Natural killer cell (primary cell): ENCODE results near the gene ZNF529. TPM values are rescaled to one million over a fixed set of nuclear protein-coding genes. Genes with fewer than 3 reads are reported as not detected.
A peak's percentile ranks its signal among the peaks of the same experiment; 100 is the strongest.
"Not testable (repeated sequence)": the region's sequence is repeated elsewhere in the genome, so short reads cannot be mapped to it uniquely, and the experiment has no call there.

Experiments used
- ATAC-seq, 3 donors: fragments of 150-1000 bp in 2 of 3; fragments of 200-7000 bp in 1 of 3; cut with Tn5 transposase; 1 replicate in 1 of 3; 2 replicates in 2 of 3; pipeline ENCODE4 v1.10.0; 2021; ENCODE audit warnings: mild to moderate bottlenecking in 2 of 3, moderate library complexity in 2 of 3
- DNase-seq, 2 donors: peaks; one replicate each; pipeline versions ENCODE4 v3.0.0 to v3.0.0-alpha.2; 2013 to 2021; ENCODE audit warnings: mixed read lengths in 1 of 2
- H3K27ac ChIP-seq: one replicate; pipeline ENCODE4 v1.5.1; 2013; ENCODE audit warnings: mild to moderate bottlenecking, low read length
- H3K27me3 ChIP-seq: one replicate; pipeline ENCODE4 v1.6.1; 2013; ENCODE audit warnings: low read length; ENCODE audit not compliant: control insufficient read depth, insufficient read depth
- H3K36me3 ChIP-seq: one replicate; pipeline ENCODE4 v1.6.1; 2013; ENCODE audit warnings: low read length; ENCODE audit not compliant: control insufficient read depth, insufficient read depth
- H3K4me1 ChIP-seq: one replicate; pipeline ENCODE4 v1.6.1; 2013; ENCODE audit warnings: low read length; ENCODE audit not compliant: control insufficient read depth, insufficient read depth
- H3K4me3 ChIP-seq: one replicate; pipeline ENCODE4 v1.5.1; 2013; ENCODE audit warnings: low read length
- H3K9me3 ChIP-seq: one replicate; pipeline ENCODE4 v1.6.1; 2013; ENCODE audit warnings: low read length; ENCODE audit not compliant: control insufficient read depth, insufficient read depth
- H3K27ac Mint-ChIP-seq, 2 donors: one replicate each; pipeline ENCODE4 v1.8.0; 2022; ENCODE audit warnings: mild to moderate bottlenecking in 2 of 2, mixed read lengths in 2 of 2, moderate library complexity in 1 of 2
- H3K27me3 Mint-ChIP-seq, 2 donors: one replicate each; pipeline ENCODE4 v1.8.0; 2022; ENCODE audit warnings: low read depth in 2 of 2, mixed read lengths in 2 of 2
- H3K36me3 Mint-ChIP-seq: one replicate; pipeline ENCODE4 v1.8.0; 2022; ENCODE audit warnings: mixed read lengths
- H3K4me1 Mint-ChIP-seq, 2 donors: one replicate each; pipeline ENCODE4 v1.8.0; 2022; ENCODE audit warnings: mixed read lengths in 2 of 2
- H3K4me3 Mint-ChIP-seq: one replicate; pipeline ENCODE4 v1.8.0; 2022; ENCODE audit warnings: mild to moderate bottlenecking, moderate library complexity, mixed read lengths
- H3K9me3 Mint-ChIP-seq, 2 donors: one replicate each; pipeline ENCODE4 v1.8.0; 2022; ENCODE audit warnings: mixed read lengths in 2 of 2
- WGBS: methylation state at CpG from one replicate; pipeline ENCODE4 v1.1.7; 2013; ENCODE audit warnings: missing lambda C conversion rate; ENCODE audit not compliant: insufficient coverage; 5-methylcytosine and 5-hydroxymethylcytosine counted together
- intact Hi-C: fragments of 100-400 bp; cut with micrococcal nuclease; formaldehyde crosslinking; loops from one replicate; pipeline ENCODE4 v1.14.2; 2022
- total RNA-seq, 4 donors: library from RNA; stranded (reverse); fragments of 120-200 nt in 1 of 4; gene quantifications; one replicate each; pipeline versions ENCODE4 v1.2.3 to v1.2.4, GENCODE V29; 2013 to 2022
- TF ChIP-seq, protein P1 (sequence below): fragments of 200-600 bp; IDR thresholded peaks from one replicate; pipeline ENCODE4 v1.8.0; 2022; ENCODE audit warnings: antibody characterized with exemption

The ZNF529 gene
- total RNA-seq, 3 donors from 2014 or later (not counting 1 experiment from before 2014, with no cell fraction given), result 23.5 to 36.4 (median 29.2) TPM

DNA sequence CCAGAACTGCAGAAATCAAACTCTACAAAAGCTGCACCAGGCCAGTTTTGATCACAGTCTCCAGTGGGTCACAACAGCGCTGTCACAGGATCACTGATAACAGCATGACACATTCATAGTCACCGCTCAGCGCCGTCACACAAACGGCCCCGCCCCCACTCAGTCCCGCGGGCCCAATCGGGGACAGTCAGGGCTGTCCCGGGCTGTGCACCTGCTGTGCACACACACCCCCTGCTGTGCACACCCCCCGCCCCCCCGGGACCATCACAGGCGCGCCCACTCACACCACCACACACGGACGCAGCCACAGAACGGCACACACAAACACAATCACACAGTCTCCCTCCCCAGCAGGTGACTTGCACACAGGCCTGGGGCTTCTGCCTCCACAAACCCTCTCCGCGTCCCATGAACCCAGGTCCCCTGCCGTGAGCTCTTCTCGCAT is 31.6 kb upstream of the ZNF529 start:
- under 1% methylated on average over 21 of the region's 21 CpGs for WGBS
- Histone ChIP-seq H3K36me3 (no peaks in the 10 kb centered on the region), H3K9me3 (no peaks in the 10 kb centered on the region), H3K4me1 (peaks cover 20% of the 10 kb centered on the region), H3K27ac (peak overlapping the region; percentile 90), H3K4me3 (peak overlapping the region; percentile 78), H3K27me3 (no peaks in the 10 kb centered on the region)
- peak overlapping the region; percentile 81 for H3K4me3 Mint-ChIP-seq
- peak overlapping the region; percentile 80 to 89 for H3K27ac Mint-ChIP-seq
- H3K9me3 Mint-ChIP-seq, result peaks cover 0 to 4% of the 10 kb centered on the region in 2 donors
- H3K4me1 Mint-ChIP-seq, result peaks cover 20 to 28% of the 10 kb centered on the region in 2 donors
- DNase-seq, result peak; percentile 77 to 89
- intact Hi-C loops, result loop anchor here (1.0 to 5.0 kb wide), 7 partner anchors 31 to 863 kb away; partner anchors contain the start of genes ZNF146, ZNF260, ZNF461 and ZNF529
- TF ChIP-seq, protein P1, sequence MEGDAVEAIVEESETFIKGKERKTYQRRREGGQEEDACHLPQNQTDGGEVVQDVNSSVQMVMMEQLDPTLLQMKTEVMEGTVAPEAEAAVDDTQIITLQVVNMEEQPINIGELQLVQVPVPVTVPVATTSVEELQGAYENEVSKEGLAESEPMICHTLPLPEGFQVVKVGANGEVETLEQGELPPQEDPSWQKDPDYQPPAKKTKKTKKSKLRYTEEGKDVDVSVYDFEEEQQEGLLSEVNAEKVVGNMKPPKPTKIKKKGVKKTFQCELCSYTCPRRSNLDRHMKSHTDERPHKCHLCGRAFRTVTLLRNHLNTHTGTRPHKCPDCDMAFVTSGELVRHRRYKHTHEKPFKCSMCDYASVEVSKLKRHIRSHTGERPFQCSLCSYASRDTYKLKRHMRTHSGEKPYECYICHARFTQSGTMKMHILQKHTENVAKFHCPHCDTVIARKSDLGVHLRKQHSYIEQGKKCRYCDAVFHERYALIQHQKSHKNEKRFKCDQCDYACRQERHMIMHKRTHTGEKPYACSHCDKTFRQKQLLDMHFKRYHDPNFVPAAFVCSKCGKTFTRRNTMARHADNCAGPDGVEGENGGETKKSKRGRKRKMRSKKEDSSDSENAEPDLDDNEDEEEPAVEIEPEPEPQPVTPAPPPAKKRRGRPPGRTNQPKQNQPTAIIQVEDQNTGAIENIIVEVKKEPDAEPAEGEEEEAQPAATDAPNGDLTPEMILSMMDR, result no peak
- H3K36me3 Mint-ChIP-seq, result no peaks in the 10 kb centered on the region
- no peaks in the 10 kb centered on the region for H3K27me3 Mint-ChIP-seq
- peak; percentile 65 to 85 (median 71) for ATAC-seq

DNA sequence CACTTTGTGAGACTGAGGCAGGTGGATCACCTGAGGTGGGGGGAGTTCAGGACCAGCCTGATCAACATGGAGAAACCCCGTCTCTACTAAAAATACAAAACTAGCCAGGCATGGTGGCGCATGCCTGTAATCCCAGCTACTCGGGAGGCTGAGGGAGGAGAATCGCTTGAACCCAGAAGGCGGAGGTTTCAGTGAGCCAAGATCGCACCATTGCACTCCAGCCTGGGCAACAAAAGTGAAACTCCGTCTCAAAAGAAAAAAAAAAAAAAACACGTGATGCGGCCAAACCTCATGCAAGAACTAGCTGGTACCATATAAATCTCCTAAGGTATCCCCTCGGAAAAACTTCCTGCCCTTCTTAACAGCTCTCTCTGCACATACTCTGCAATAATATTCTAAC is 29.6 kb upstream of the ZNF529 start:
- not testable (repeated sequence) for H3K4me3 Mint-ChIP-seq, H3K36me3 Mint-ChIP-seq

DNA sequence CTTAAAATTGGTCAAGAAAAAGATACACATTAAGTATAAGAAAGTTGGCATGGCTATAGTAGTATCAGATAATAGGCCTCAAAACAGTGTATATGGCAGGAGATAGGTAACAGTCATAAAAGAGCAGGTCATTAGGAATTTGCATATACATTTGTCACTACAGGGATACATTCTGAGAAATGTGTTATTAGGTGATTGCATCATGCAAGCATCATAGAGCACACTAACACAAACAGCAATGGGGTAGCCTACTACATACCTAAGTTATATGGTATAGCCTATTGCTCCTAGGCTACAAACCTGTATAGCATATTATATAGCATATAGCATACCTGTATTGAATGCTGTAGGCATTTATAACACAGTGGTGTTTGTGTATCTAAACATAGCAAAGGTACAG is 6.2 kb upstream of the ZNF529 start:
- TF ChIP-seq, protein P1, result no peak
- intact Hi-C loops, result no loop called here

More for the DNA sequence above, 29.6 kb upstream of the ZNF529 start:
- H3K36me3 ChIP-seq, H3K27ac ChIP-seq, H3K27me3 Mint-ChIP-seq, DNase-seq, intact Hi-C loops, H3K9me3 Mint-ChIP-seq, H3K4me3 ChIP-seq, ATAC-seq, H3K9me3 ChIP-seq, H3K27me3 ChIP-seq: not testable (repeated sequence)
- peaks cover 20% of the 10 kb centered on the region for H3K4me1 ChIP-seq
- peaks cover 20 to 28% of the 10 kb centered on the region in 2 donors for H3K4me1 Mint-ChIP-seq
- WGBS, result 97% methylated on average over 9 of the region's 10 CpGs
- H3K27ac Mint-ChIP-seq, result peak overlapping the region in 1 of 2 donors; percentile 89

DNA sequence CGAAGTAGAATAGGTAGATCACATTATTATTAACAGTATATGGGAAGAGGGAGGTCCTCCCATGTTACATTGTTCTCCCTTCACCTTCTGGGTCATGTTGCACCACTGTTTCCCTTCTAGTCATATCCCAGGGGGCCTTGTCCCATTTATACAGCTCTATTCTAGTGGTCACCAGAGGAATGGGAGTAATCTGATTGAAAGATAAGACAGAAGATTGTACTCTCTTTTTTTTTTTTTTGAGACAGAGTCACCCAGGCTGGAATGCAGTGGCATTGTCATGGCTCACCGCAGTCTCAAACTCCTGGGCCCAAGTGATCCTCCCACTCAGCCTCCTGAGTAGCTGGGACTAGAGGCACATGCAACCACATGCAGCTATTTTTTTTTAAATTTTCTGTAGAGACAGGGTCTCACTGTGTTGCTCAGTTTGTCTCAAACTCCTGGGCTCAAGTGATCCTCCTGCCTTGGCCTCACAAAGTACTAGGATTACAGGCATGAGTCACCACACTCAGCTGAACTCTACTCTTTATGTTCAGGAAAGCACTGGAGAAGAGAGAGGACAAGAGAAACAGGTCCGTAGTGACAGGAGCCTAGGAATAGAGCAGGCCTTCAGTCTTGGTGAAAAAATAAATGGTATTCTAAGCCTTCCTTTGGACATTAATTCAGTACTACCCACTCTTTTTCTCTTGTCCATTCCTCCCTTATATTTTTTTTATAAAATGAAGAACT is 4.3 kb upstream of the ZNF529 start:
- ATAC-seq, result no peak
- intact Hi-C loops, result no loop called here
- Histone ChIP-seq H3K36me3 (peaks cover 20% of the 10 kb centered on the region), H3K27ac (no peak overlapping the region), H3K4me3 (no peak overlapping the region), H3K9me3 (peaks cover 3% of the 10 kb centered on the region), H3K4me1 (peaks cover 12% of the 10 kb centered on the region), H3K27me3 (no peaks in the 10 kb centered on the region)
- Mint-ChIP-seq H3K36me3 (peaks cover 24% of the 10 kb centered on the region), H3K27me3 (no peaks in the 10 kb centered on the region), H3K4me3 (no peak overlapping the region), H3K9me3 (peaks cover 0 to 6% of the 10 kb centered on the region in 2 donors), H3K4me1 (peaks cover 27% of the 10 kb centered on the region in 2 donors), H3K27ac (no peak overlapping the region)
- WGBS, result 87% methylated on average over 2 of the region's 3 CpGs
- TF ChIP-seq, protein P1, result no peak
- DNase-seq, result no peak

More for the DNA sequence above, 6.2 kb upstream of the ZNF529 start:
- no peak overlapping the region for H3K4me3 Mint-ChIP-seq
- no peak for DNase-seq
- Histone ChIP-seq H3K4me1 (peaks cover 2% of the 10 kb centered on the region), H3K27ac (no peak overlapping the region), H3K36me3 (peaks cover 22% of the 10 kb centered on the region), H3K4me3 (no peak overlapping the region), H3K27me3 (no peaks in the 10 kb centered on the region), H3K9me3 (peaks cover 6% of the 10 kb centered on the region)
- peaks cover 8 to 9% of the 10 kb centered on the region in 2 donors for H3K4me1 Mint-ChIP-seq
- no peak for ATAC-seq
- H3K27ac Mint-ChIP-seq, result no peak overlapping the region
- no peaks in the 10 kb centered on the region for H3K27me3 Mint-ChIP-seq
- H3K36me3 Mint-ChIP-seq, result peaks cover 24% of the 10 kb centered on the region
- peaks cover 2 to 13% of the 10 kb centered on the region in 2 donors for H3K9me3 Mint-ChIP-seq
